GM19452 (cell line): ENCODE data around the gene MDH1B.
A peak's percentile ranks its signal among the peaks of the same experiment; 100 is the strongest.

Experiments used
- ATAC-seq: cut with Tn5 transposase; IDR thresholded peaks from one replicate; pipeline ENCODE4 v1.9.1; 2021; ENCODE audit not compliant: unreplicated experiment

MDH1B gene

DNA sequence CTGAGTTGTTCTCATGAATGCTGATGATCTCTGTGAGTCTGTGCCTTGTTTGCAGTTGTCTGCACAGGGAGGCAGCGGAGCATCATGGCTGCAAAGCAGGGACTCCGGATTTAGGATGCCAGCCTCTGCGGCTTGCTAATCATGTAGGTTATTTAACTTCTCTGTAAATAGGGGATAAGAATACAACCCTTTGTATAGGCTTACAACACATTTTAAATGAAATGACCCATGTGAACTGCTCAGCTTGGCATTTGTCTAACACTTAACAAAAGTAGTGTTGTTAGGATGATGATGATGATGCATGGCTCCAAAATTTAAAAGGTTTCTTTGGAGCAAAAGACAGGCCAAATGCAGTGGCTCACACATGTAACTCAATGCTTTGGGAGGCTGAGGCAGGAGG lies 66.3 kb downstream of the MDH1B start:
- no peak for ATAC-seq

DNA sequence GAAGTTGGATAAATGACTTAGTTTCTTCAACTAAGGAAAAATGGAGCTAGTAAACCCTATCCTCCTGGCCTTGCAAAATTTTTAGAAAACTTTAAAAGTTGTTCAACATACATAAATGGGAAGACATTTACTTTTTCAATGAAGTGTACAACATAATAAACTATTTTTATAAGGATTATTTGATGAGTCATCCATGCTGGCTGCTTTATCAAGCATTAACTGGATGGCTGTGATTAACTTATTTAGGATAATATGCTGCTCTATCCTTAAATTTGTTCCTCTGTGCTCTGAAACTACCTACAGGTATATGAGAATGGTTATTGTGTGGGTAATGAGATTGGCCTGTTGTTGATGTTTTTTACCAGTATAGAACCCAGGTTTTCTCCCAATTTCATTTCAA lies 68.2 kb downstream of the MDH1B start:
- ATAC-seq, result no peak

DNA sequence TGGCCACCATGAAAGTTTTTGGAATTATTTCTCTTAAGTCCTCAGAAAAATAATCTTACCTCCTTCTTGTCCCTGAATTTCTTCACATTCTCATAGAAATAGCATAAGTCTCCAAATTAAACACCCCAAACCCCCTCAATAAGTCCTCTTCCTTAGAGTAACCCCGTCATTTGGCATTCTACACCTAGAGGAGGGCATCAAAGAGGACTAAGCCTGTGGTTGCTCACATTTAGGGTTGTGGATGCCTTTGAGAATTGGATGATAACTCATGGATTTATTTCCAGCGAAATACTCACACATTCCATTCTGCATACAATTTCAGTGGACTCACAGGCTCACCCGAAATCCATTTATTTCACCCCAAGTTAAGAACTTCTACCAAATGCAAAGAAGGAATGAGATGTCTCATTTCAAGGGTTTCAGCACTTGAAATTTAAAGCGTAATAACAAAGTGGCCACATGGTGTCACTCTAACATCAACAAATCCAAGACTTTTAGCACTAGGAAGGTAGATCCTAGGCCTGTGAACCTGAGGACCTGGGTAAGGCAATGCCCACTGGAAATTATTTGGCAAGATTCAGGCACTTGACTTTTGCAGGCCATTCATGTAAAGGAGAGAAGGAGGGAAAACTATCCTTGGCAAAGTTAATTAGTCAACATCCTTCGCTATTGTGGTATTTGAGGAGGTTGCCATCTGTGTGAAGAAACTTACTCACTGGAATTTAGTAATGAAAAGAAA lies 71.6 kb downstream of the MDH1B start:
- ATAC-seq, result peak; percentile 71

DNA sequence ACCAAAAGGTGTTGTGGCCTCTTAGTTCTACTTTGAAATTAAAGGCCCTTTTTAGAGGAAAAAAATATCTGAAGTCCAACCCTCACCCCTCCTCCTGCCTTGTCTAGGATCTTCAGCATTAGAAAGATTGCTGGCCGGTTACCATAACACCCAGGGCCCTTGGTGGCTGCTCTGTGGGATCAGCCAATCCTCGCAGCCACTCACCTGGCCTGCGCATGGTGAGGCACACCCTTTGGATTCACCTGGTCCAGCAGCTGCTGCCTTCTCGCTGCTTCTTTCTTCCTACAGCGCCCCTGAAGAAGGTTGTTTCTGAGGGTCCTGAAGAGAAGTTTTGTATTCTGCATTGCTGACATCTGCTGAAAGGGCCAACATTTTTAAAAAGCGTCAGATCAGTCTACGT lies 72.2 kb downstream of the MDH1B start:
- ATAC-seq, result no peak

DNA sequence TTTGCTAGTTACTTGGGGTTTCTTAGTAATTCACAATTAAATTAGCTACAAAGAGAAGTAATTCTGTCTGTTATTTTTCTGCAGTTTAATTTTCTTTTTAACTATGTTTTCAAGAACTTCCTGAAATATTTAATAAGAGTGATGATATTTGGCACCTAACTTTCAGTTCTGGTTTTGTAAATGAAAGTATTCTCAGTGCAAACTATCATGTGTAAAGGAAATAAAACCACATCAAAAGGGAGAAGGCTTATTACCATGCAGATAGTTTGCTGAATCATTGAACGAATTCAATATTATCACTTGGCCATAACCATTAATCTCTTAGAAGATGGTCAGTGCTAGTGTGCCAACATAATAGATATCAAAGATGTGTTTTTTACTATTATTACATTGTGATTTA lies 76.1 kb downstream of the MDH1B start:
- no peak for ATAC-seq

DNA sequence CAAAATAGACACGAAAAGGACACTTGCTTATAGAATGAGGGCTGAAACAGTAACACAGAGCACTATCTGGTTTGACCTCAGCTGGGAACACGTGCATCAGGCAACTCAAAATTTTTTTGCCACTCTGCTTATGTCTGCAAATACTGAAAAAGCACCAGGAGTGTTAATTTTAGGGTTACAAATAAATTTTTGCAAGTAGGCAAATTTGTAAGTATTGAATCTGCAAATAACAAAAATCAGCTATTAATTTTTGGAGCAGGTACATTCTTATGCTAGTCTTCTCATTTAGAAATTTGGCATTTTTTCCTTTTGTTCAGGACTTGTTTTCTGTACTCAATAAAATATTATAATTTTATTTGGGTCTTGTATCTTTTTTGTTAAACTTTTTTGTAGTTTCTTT lies 76.7 kb downstream of the MDH1B start:
- ATAC-seq, result no peak
